GM19467 (cell line): Measurements from ENCODE around the gene DNAJB4.

Source experiments
- ATAC-seq: cut with Tn5 transposase; IDR thresholded peaks from one replicate; pipeline ENCODE4 v1.9.1; 2021; ENCODE audit warnings: mild to moderate bottlenecking, moderate library complexity; ENCODE audit not compliant: unreplicated experiment

DNAJB4 gene

DNA sequence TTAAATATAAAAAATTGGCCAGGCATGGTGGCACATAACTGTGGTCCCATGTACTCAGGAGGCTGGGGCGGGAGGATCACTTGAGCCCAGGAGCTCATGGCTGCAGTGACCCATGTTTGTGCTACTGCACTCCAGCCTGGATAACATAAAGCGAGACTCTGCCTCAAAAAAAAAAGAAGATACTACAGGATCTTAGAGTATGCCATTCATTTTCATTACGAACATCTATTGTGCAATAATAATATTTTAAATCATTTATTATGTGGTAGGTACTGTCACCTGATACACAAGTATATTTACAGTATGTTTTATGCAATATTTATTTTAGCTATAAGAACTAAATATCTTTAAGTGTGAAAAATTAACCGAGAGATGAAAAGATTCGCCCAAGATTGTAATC is 31.7 kb downstream of the DNAJB4 start:
- ATAC-seq: no peak

- no peak for ATAC-seq
Measured at GRCh38 chr1:78038071-78038470, 33.3 kb downstream of the DNAJB4 start.

DNA sequence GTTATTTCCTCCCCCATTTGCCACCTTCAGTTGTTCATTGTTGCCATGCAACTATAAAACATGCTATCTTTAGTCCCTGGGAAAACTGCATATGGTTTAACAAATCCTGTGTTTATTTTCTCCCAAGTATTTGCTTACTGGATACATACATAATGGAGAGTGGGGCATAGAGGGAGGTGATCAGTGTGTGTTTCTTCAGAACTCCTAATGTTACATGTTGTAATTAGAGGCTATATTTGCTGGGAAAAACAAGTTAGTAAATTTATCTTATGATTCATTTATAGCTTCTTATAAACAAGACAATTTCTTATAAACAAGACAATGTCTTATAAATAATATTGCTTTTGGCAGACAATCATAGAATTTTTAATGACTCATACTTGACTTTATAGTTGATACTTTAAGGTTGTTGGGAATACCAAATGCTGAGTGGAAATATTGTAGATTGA is 33.8 kb downstream of the DNAJB4 start:
- no peak for ATAC-seq

- no peak for ATAC-seq
Measured at GRCh38 chr1:78040484-78041089, 35.8 kb downstream of the DNAJB4 start.

DNA sequence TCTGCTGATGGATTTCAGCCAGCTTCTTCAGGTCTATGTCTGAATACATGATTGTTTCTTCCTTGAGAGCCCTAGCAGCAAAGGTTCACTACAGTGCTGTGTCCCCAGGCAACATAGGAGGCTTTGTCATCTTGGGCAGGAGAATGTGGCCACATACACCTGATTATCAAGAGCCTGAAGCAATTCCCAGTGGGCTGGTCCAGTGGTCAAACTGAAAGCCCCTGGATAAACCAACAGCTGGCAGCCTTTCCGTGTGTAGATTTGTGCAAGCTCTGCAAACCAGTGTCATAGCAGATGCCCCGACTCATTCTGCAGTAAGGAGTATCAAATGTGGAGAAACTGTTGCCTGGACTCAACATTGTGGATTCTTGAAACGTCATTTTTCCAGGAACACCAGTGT is 38.7 kb downstream of the DNAJB4 start:
- ATAC-seq: no peak

GRCh38 chr1:78044796-78045562 is 40.2 kb downstream of the DNAJB4 start:
- ATAC-seq: no peak

DNA sequence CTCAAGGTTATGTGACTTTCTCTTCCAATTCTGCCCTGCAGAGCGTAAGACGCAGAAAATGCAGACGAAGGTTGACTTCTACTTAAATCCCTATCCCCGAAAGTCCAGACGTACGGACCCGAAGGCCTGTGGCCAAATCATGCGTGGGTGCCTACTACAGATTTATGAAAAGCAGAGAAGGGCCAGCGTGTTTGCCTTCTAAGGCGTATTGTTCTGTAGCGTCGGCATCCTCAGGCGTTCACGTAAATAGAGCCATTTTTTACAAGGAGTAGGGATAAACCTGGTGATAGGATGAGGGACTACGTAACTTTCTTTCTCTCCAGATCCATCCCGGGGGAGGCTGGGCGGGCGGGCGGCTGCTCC is 40.8 kb downstream of the DNAJB4 start:
- ATAC-seq: no peak

- no peak for ATAC-seq
Measured at GRCh38 chr1:78045926-78046778, 41.4 kb downstream of the DNAJB4 start, which contains the start of gene GIPC2. Gene GIPC2 (plus strand): TSS chr1:78045966. CDS start chr1:78046095, 129 bp downstream.

DNA sequence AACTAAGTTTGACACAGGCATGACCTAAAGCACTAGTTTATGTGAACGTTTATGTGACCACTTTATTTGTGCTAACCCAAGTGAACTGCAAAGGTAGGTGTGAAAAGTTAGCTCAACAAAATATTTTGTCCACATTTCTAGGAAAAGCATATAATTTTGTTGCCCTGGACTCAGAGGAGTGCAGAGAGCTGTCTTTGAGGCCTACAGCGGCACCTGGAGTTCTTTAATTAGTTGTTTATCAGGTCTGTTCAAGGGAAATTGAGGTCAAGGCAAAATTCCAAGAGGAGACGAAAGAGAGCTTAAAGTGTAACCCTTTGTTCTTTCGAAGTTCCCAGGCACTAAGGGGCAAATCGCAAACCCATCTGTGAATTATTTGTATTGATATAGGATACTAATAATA is 42.4 kb downstream of the DNAJB4 start:
- no peak for ATAC-seq

- ATAC-seq: no peak
Measured at GRCh38 chr1:78047631-78048030, 42.9 kb downstream of the DNAJB4 start.

GRCh38 chr1:78048446-78048845 is 43.7 kb downstream of the DNAJB4 start:
- ATAC-seq: no peak

DNA sequence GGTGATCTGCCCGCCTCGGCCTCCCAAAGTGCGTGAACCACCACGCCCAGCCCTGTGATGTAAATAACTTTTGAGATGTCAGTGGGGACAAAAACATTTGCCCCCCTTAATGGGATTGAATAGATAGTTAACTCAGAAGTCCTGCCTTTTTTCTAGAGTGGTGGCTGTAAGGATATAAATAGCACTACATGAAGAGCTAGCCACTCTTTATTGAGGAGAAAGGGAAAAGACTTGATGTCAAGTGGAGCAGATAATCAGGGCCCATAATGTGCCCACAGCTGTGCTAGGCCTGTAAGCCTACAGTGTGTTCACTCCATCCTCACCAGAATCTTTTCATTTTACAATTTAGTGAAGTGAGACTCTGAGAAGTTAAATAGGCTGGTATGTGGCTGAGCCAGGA is 44.7 kb downstream of the DNAJB4 start:
- ATAC-seq: no peak

DNA sequence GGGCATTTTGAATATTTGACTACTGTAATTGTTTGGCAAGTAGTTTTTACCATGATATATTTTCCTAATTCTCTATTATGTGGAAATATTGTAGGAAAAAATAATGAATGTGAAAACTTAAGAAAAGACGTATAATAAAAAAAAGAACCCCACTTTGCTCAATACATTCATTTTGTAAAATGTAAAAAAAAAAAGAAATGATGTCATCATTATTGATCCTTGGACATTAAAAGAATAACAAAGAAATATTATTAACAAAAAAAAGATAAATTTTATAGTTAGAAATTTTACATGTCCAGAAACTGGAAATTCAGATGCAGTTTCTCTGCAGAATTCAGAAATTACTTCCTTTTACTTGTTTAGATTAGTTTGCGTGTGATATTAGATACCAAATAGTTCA is 46.3 kb downstream of the DNAJB4 start:
- no peak for ATAC-seq

DNA sequence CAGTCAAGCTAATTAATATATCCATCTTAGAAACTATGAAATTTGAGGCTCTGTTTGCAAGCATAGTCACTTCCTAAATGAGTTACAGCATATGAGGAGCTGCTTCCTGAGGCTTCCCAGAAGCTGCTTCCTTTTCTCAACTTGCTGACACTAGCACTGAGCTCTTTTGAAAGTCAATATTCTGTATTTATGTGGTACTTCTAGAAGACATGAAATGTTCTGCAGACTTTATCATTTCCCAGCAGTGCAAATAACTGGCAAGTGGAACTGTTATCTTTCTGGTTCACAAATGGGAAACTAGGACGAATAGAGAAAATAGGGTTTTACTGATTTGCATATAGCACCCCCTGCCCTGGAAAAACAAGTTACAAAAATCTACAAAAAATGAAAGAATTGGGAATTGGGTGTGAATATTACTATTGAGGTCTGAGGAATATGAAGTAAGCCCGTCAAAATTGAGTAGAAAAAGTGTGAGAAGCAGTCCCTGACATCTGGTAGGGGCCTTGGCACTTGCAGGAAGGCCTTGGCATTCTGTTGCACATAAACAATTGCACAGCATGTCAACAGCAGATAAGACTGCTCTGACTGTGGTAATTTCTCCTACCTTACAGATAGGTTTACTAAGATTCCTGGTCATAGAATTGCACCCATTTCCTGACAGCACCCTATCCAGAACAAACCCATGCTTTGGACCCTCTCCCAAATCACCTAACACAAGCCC is 48.1 kb downstream of the DNAJB4 start:
- no peak for ATAC-seq

- ATAC-seq: no peak
Measured at GRCh38 chr1:78053498-78053897, 48.8 kb downstream of the DNAJB4 start.

DNA sequence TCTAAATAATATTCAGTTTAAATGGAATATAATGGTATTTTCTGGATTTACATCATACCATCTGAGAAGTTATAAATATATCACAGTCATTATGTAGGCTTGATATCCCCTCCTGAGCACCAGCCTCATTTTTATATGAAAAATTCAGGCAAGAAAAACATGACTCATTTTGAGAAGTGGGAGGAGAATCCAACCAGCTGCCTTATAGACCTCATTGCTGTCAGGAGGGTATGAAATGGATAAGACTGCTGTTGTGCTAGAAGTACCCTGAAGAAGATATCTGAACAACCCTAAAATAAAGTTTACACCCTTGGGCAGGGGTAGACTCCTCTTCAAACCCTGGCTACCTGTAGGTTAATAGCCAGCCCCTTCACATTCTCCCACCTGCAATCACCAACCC is 49.8 kb downstream of the DNAJB4 start:
- ATAC-seq: no peak

DNA sequence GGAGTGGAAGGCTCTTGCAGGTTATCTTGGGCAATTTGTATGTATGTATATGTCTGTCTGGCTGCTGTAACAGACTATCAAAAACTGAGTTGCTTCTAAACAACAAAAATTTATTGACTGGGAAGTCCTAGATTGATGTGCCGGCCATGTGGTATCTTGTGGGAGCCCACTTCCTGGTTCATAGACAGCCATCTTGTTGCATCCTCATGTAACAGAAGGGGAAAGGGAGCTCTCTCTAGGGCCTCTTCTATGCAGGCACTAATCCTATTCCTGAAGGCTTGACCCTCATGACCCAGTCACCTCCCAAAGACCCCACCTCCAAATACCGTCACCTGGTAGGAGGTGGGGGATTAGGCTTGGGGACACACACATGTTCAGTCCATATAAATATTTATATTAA is 50.2 kb downstream of the DNAJB4 start:
- ATAC-seq: no peak

DNA sequence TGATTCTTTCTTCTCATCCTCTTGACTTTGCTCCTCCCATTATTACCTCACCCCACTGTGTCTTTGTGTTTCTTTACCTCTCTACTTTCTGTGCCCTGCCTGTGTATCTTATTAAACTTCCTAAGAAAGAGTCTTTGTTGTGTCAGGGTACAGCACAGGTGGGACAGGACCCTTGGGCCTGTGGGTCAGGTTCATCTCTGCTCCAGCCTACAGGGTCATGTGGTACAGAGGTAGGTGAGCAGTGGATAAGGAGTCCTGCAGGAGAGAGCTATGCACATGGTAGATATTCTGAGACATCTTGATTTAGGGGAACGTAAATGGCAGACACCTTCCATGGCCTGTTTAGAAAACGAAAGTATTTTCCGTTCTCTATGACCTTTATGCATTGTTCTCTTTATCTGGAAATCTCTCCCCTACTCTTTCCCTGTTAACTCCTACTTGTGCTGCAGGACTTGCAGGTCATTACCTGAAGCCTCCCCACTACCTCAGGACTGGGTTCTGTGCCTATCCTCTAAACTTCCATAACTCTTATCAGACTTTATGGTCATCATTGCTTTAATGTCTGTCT is 50.9 kb downstream of the DNAJB4 start:
- no peak for ATAC-seq

- no peak for ATAC-seq
Measured at GRCh38 chr1:78058670-78059069, 53.9 kb downstream of the DNAJB4 start.

DNA sequence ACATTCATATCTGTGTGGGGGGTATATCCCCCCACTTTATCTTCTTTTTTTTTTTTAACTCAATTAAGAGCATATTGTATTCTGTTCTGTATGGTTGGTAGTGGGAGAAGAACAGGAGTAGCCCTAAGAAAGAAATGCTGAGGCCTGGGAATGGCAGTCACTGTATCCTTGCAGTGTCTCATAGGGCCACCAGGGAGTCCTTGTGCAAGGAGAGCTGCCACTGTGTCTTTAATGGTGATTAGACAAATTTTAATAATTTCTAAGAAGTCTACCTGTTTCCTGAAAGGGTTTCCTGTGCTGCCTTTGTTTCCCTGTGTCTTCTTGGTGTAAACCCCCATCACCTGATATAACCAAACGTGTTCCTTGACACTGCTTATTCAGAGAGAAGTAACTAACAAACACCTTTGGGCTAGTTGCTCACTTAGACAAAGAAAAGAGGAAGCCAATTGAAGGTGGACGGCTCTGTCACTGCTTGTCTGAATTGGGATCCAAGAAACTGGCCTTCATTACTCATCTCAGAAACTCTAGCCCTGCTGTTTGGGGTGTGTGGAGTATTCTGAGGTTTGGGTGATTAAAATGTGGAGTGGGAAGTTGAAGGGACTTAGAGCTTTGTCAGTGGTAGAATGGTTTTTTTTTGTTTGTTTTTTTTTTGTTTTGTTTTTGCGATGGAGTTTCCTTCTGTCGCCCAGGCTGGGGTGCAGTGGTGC is 56.3 kb downstream of the DNAJB4 start:
- no peak for ATAC-seq
